ENCODE data around the gene AIP. TPM values are rescaled to one million over a fixed set of nuclear protein-coding genes. Genes with fewer than 3 reads are reported as not detected.

AIP gene
- total RNA-seq, 1 experiment from 2014 or later, result 61.0 TPM

GRCh38 chr11:67450796-67451657, 31.8 kb upstream of the AIP start:
- Histone ChIP-seq H3K4me3 (replicated peaks in 1 of 2; ENCODE audit: low read depth in 1 of 2, low read length in 2 of 2) (no peak overlapping the region), H2AFZ (ENCODE audit: low read depth, low read length, poor library complexity, severe bottlenecking) (no peak overlapping the region), H3K79me2 (ENCODE audit: insufficient read depth, low read length) (no peaks in the 10 kb centered on the region), H3K4me2 (ENCODE audit: low read length) (no peak overlapping the region), H3K9ac (ENCODE audit: low read length) (no peak overlapping the region), H4K20me1 (ENCODE audit: insufficient read depth) (no peaks in the 10 kb centered on the region), H3K4me1 (ENCODE audit: control insufficient read depth in 1 of 2, insufficient read depth in 2 of 2, low read length in 2 of 2) (no peaks in the 10 kb centered on the region), H3K36me3 (ENCODE audit: control insufficient read depth in 1 of 2, insufficient read depth in 2 of 2, low read length in 2 of 2) (no peaks in the 10 kb centered on the region), H3K9me2 (ENCODE audit: insufficient read depth) (no peaks in the 10 kb centered on the region), H3K27me3 (ENCODE audit: insufficient read depth, low read length) (no peaks in the 10 kb centered on the region), H3K9me3 (ENCODE audit: control insufficient read depth in 1 of 2, insufficient read depth in 1 of 2, low read depth in 1 of 2, low read length in 2 of 2) (no peaks in the 10 kb centered on the region), H3K27ac (ENCODE audit: low read depth, low read length) (no peak overlapping the region; the same call in 1 of the 2 replicates)
- intact Hi-C loops (cut with micrococcal nuclease), result no loop called here
- ChIA-PET RAD21 (ENCODE audit: low non-redundant PET in 1 of 2, low total read pairs in 2 of 2, uncharacterized antibody in 2 of 2, unreplicated experiment in 2 of 2) (no interaction called here), CTCF (no interaction called here), POLR2A (interaction anchor here (1.2 kb wide), 1 partner anchor 18 kb away, joined by 3 read pairs; the partner anchor contains the start of gene TMEM134)
- DNase-seq (ENCODE audit: low read depth, low spot score), result no peak
- ATAC-seq, result no peak
- TF ChIP-seq ELF1 (IDR thresholded peaks at IDR 0.05; ENCODE audit: borderline replicate concordance, low read depth) (no peak), RAD21 (IDR thresholded peaks at IDR 0.05; ENCODE audit: low read depth) (no peak), FOSL1 (IDR thresholded peaks at IDR 0.05; ENCODE audit: low read depth) (no peak), SIN3A (IDR thresholded peaks at IDR 0.05; ENCODE audit: low read depth) (no peak), ZFX (IDR thresholded peaks at IDR 0.05) (no peak), ZBTB33 (IDR thresholded peaks at IDR 0.05; ENCODE audit: extremely low read depth, insufficient replicate concordance, low read length) (no peak), EZH2 (IDR thresholded peaks at IDR 0.05) (no peak), CTCF (IDR thresholded peaks at IDR 0.05 in 2 of 3, conservative IDR thresholded peaks at IDR 0.05 in 1 of 3; ENCODE audit: borderline replicate concordance in 1 of 3, insufficient read depth in 1 of 3, low read depth in 2 of 3, low read length in 2 of 3) (no peak), ATF3 (IDR thresholded peaks at IDR 0.05) (no peak), TCF7L2 (IDR thresholded peaks at IDR 0.05; ENCODE audit: borderline replicate concordance, extremely low read depth, insufficient read depth, insufficient read length) (no peak)
- TF ChIP-seq, protein P1, sequence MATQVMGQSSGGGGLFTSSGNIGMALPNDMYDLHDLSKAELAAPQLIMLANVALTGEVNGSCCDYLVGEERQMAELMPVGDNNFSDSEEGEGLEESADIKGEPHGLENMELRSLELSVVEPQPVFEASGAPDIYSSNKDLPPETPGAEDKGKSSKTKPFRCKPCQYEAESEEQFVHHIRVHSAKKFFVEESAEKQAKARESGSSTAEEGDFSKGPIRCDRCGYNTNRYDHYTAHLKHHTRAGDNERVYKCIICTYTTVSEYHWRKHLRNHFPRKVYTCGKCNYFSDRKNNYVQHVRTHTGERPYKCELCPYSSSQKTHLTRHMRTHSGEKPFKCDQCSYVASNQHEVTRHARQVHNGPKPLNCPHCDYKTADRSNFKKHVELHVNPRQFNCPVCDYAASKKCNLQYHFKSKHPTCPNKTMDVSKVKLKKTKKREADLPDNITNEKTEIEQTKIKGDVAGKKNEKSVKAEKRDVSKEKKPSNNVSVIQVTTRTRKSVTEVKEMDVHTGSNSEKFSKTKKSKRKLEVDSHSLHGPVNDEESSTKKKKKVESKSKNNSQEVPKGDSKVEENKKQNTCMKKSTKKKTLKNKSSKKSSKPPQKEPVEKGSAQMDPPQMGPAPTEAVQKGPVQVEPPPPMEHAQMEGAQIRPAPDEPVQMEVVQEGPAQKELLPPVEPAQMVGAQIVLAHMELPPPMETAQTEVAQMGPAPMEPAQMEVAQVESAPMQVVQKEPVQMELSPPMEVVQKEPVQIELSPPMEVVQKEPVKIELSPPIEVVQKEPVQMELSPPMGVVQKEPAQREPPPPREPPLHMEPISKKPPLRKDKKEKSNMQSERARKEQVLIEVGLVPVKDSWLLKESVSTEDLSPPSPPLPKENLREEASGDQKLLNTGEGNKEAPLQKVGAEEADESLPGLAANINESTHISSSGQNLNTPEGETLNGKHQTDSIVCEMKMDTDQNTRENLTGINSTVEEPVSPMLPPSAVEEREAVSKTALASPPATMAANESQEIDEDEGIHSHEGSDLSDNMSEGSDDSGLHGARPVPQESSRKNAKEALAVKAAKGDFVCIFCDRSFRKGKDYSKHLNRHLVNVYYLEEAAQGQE (IDR thresholded peaks at IDR 0.05; ENCODE audit: low read depth), result no peak
- no TSS peak for BruUV-seq (replicated peaks)

Measured in HCT116 (cell line).